OCI-LY1 (cell line): Measurements from ENCODE around the gene MAPK9.

Experiments
- H2AFZ ChIP-seq: fragments of 200-600 bp; sonication (generic), shearing (Covaris generic); 2 replicates; pipeline ENCODE4 v1.6.0; 2014; ENCODE audit warnings: antibody characterized with exemption, mild to moderate bottlenecking, low read length
- H3F3A ChIP-seq: fragments of 200-600 bp; sonication (generic), shearing (Covaris generic); 2 replicates; pipeline ENCODE4 v1.6.0; 2014; ENCODE audit warnings: mild to moderate bottlenecking, antibody characterized with exemption, low read length, moderate library complexity; ENCODE audit not compliant: insufficient read depth
- H3K27ac ChIP-seq: fragments of 200-600 bp; sonication (generic); 2 replicates; pipeline ENCODE4 v1.5.1; 2014; ENCODE audit warnings: low read length, mixed run types, mild to moderate bottlenecking, low read depth; ENCODE audit not compliant: poor library complexity, severe bottlenecking
- H3K27me3 ChIP-seq: fragments of 200-600 bp; sonication (generic); 2 replicates; pipeline ENCODE4 v1.6.0; 2014; ENCODE audit warnings: antibody characterized with exemption, mild to moderate bottlenecking, low read length, moderate library complexity; ENCODE audit not compliant: insufficient read depth
- H3K36me3 ChIP-seq: fragments of 200-600 bp; sonication (generic); 2 replicates; pipeline ENCODE4 v1.6.1; 2014; ENCODE audit warnings: mild to moderate bottlenecking, antibody characterized with exemption, low read length, moderate library complexity, mixed read lengths; ENCODE audit not compliant: insufficient read depth
- H3K4me1 ChIP-seq: fragments of 200-600 bp; sonication (generic); 2 replicates; pipeline ENCODE4 v1.5.1; 2014; ENCODE audit warnings: mild to moderate bottlenecking, low read length, moderate library complexity; ENCODE audit not compliant: insufficient read depth, severe bottlenecking
- H3K4me2 ChIP-seq: fragments of 200-600 bp; sonication (generic), shearing (Covaris generic); 2 replicates; pipeline ENCODE4 v1.6.1; 2014; ENCODE audit warnings: low read length
- H3K4me3 ChIP-seq: fragments of 200-600 bp; sonication (generic); 2 replicates; pipeline ENCODE4 v1.5.1; 2014; ENCODE audit warnings: low read length, low read depth, mild to moderate bottlenecking, mixed read lengths; ENCODE audit not compliant: poor library complexity, severe bottlenecking
- H3K79me2 ChIP-seq: fragments of 200-600 bp; shearing (Covaris generic); 2 replicates; pipeline ENCODE4 v1.6.1; 2016; ENCODE audit warnings: mixed run types, low read length, mixed read lengths; ENCODE audit not compliant: insufficient read depth
- H3K9ac ChIP-seq: fragments of 200-600 bp; sonication (generic), shearing (Covaris generic); 2 replicates; pipeline ENCODE4 v1.6.1; 2014; ENCODE audit warnings: mild to moderate bottlenecking, low read length, mixed read lengths
- H3K9me2 ChIP-seq: fragments of 200-600 bp; sonication (generic), shearing (Covaris generic); 2 replicates; pipeline ENCODE4 v1.6.1; 2014; ENCODE audit warnings: low read depth, mild to moderate bottlenecking, low read length, mixed read lengths
- H3K9me3 ChIP-seq: fragments of 200-600 bp; shearing (Covaris generic); 2 replicates; pipeline ENCODE4 v1.6.1; 2014; ENCODE audit warnings: low read length, mixed read lengths
- H4K20me1 ChIP-seq: fragments of 200-600 bp; sonication (generic), shearing (Covaris generic); 2 replicates; pipeline ENCODE4 v1.6.0; 2016; ENCODE audit warnings: mild to moderate bottlenecking, low read length; ENCODE audit not compliant: insufficient read depth
- EZH2 ChIP-seq: fragments of 200-600 bp; sonication (generic), shearing (Covaris generic); IDR thresholded peaks from 2 replicates; pipeline ENCODE4 v1.8.0; 2017; ENCODE audit warnings: borderline replicate concordance, mixed run types, mild to moderate bottlenecking, antibody characterized with exemption, low read length, moderate library complexity, mixed read lengths
- TF ChIP-seq, protein P1 (sequence below): fragments of 200-600 bp; sonication (generic), shearing (Covaris generic); IDR thresholded peaks from 2 replicates; pipeline ENCODE4 v1.5.1; 2017; ENCODE audit warnings: mild to moderate bottlenecking, antibody characterized with exemption, low read length, moderate library complexity, mixed read lengths

MAPK9 gene

GRCh38 chr5:180283026-180283615 is 8.8 kb downstream of the MAPK9 start:
- Histone ChIP-seq H3K9me3 (peaks cover 18% of the 10 kb centered on the region; the same call in 1 of the 2 replicates), H2AFZ (no peak overlapping the region), H3K4me2 (no peak overlapping the region), H4K20me1 (no peaks in the 10 kb centered on the region), H3K4me1 (no peaks in the 10 kb centered on the region), H3K9me2 (no peaks in the 10 kb centered on the region), H3K36me3 (peaks cover 92% of the 10 kb centered on the region), H3K4me3 (no peak overlapping the region), H3K9ac (no peak overlapping the region), H3K27me3 (no peaks in the 10 kb centered on the region), H3F3A (no peaks in the 10 kb centered on the region), H3K27ac (no peak overlapping the region), H3K79me2 (peaks cover 3% of the 10 kb centered on the region; the same call in 1 of the 2 replicates)
- TF ChIP-seq, protein P1, sequence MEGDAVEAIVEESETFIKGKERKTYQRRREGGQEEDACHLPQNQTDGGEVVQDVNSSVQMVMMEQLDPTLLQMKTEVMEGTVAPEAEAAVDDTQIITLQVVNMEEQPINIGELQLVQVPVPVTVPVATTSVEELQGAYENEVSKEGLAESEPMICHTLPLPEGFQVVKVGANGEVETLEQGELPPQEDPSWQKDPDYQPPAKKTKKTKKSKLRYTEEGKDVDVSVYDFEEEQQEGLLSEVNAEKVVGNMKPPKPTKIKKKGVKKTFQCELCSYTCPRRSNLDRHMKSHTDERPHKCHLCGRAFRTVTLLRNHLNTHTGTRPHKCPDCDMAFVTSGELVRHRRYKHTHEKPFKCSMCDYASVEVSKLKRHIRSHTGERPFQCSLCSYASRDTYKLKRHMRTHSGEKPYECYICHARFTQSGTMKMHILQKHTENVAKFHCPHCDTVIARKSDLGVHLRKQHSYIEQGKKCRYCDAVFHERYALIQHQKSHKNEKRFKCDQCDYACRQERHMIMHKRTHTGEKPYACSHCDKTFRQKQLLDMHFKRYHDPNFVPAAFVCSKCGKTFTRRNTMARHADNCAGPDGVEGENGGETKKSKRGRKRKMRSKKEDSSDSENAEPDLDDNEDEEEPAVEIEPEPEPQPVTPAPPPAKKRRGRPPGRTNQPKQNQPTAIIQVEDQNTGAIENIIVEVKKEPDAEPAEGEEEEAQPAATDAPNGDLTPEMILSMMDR: no peak
- no peak for TF ChIP-seq EZH2

- no peaks in the 10 kb centered on the region for H3K27me3 ChIP-seq
- no peak overlapping the region for H3K9ac ChIP-seq
- H3K36me3 ChIP-seq: peaks cover 92% of the 10 kb centered on the region
- TF ChIP-seq, protein P1: no peak
- TF ChIP-seq EZH2: no peak
- H3K79me2 ChIP-seq: no peaks in the 10 kb centered on the region
- no peaks in the 10 kb centered on the region for H3K9me2 ChIP-seq
- no peak overlapping the region for H2AFZ ChIP-seq
- no peaks in the 10 kb centered on the region for H3F3A ChIP-seq
- H4K20me1 ChIP-seq: no peaks in the 10 kb centered on the region
- no peak overlapping the region for H3K27ac ChIP-seq
- no peak overlapping the region for H3K4me2 ChIP-seq
- no peaks in the 10 kb centered on the region for H3K4me1 ChIP-seq
- peaks cover 20% of the 10 kb centered on the region; the same call in 1 of the 2 replicates for H3K9me3 ChIP-seq
- H3K4me3 ChIP-seq: no peak overlapping the region
Observed at GRCh38 chr5:180282281-180282680, 9.6 kb downstream of the MAPK9 start.

GRCh38 chr5:180281706-180282105 is 10.2 kb downstream of the MAPK9 start:
- no peaks in the 10 kb centered on the region for H4K20me1 ChIP-seq
- H3K9me2 ChIP-seq: no peaks in the 10 kb centered on the region
- peaks cover 23% of the 10 kb centered on the region; the same call in 1 of the 2 replicates for H3K9me3 ChIP-seq
- no peaks in the 10 kb centered on the region for H3K27me3 ChIP-seq
- H3K36me3 ChIP-seq: peaks cover 92% of the 10 kb centered on the region
- H3K4me1 ChIP-seq: no peaks in the 10 kb centered on the region
- no peaks in the 10 kb centered on the region for H3F3A ChIP-seq
- H3K9ac ChIP-seq: no peak overlapping the region
- no peak overlapping the region for H3K4me2 ChIP-seq
- no peak overlapping the region for H3K4me3 ChIP-seq
- H2AFZ ChIP-seq: no peak overlapping the region
- TF ChIP-seq EZH2: no peak
- TF ChIP-seq, protein P1: no peak
- H3K27ac ChIP-seq: no peak overlapping the region
- no peaks in the 10 kb centered on the region for H3K79me2 ChIP-seq
